Measurements from ENCODE around the gene SLC25A39.
"Not testable (repeated sequence)": the region's sequence is repeated elsewhere in the genome, so short reads cannot be mapped to it uniquely, and the experiment has no call there.

Gene SLC25A39

GRCh38 chr17:44324571-44325275, at the start of gene SLC25A39:
Gene SLC25A39, minus strand, starts transcription at chr17:44324823. Its CDS starts 1,261 bp downstream, at chr17:44323562.
- peak; percentile 91 for DNase-seq (ENCODE audit: low read depth)

GRCh38 chr17:44372036-44372435, 47.4 kb upstream of the SLC25A39 start:
- DNase-seq (ENCODE audit: low read depth), result no peak

- not testable (repeated sequence) for DNase-seq (ENCODE audit: low read depth)
These were observed 44.9 kb upstream of the SLC25A39 start for GRCh38 chr17:44369414-44370023.

- not testable (repeated sequence) for DNase-seq (ENCODE audit: low read depth)
These were observed 44.0 kb upstream of the SLC25A39 start for GRCh38 chr17:44368391-44369243.

- DNase-seq (ENCODE audit: low read depth), result no peak
These were observed 42.8 kb upstream of the SLC25A39 start for GRCh38 chr17:44367231-44367979.

GRCh38 chr17:44365051-44365450, 40.4 kb upstream of the SLC25A39 start:
- DNase-seq (ENCODE audit: low read depth), result not testable (repeated sequence)

- peak; percentile 44 for DNase-seq (ENCODE audit: low read depth)
These were observed 39.1 kb upstream of the SLC25A39 start, which contains the start of gene FAM171A2 for GRCh38 chr17:44363613-44364159. Gene FAM171A2, minus strand, starts transcription at chr17:44363853. Its CDS starts 139 bp downstream, at chr17:44363714.

GRCh38 chr17:44362949-44363612, 38.5 kb upstream of the SLC25A39 start:
- no peak for DNase-seq (ENCODE audit: low read depth)

- no peak for DNase-seq (ENCODE audit: low read depth)
These were observed 37.9 kb upstream of the SLC25A39 start for GRCh38 chr17:44362459-44362948.

- DNase-seq (ENCODE audit: low read depth), result no peak
These were observed 37.0 kb upstream of the SLC25A39 start for GRCh38 chr17:44361292-44362260.

GRCh38 chr17:44360826-44361225, 36.2 kb upstream of the SLC25A39 start:
- DNase-seq (ENCODE audit: low read depth), result no peak

- DNase-seq (ENCODE audit: low read depth), result no peak
These were observed 35.5 kb upstream of the SLC25A39 start for GRCh38 chr17:44360144-44360533.

GRCh38 chr17:44359458-44360143, 35.0 kb upstream of the SLC25A39 start:
- DNase-seq (ENCODE audit: low read depth), result no peak

- DNase-seq (ENCODE audit: low read depth), result no peak
These were observed 34.4 kb upstream of the SLC25A39 start for GRCh38 chr17:44359006-44359405.

GRCh38 chr17:44358066-44358465, 33.4 kb upstream of the SLC25A39 start:
- DNase-seq (ENCODE audit: low read depth), result no peak

- no peak for DNase-seq (ENCODE audit: low read depth)
These were observed 31.6 kb upstream of the SLC25A39 start for GRCh38 chr17:44356241-44356640.

- no peak for DNase-seq (ENCODE audit: low read depth)
These were observed 31.0 kb upstream of the SLC25A39 start for GRCh38 chr17:44355642-44356099.

- DNase-seq (ENCODE audit: low read depth), result peak; percentile 40
These were observed 30.2 kb upstream of the SLC25A39 start for GRCh38 chr17:44354582-44355561.

Measured in stimulated activated CD8-positive, alpha-beta memory T cell treated with anti-CD3 and anti-CD28 coated beads, Interleukin-15, amount 100 ng/mL, for 24 hours (primary cell).